Stimulated activated CD8-positive, alpha-beta memory T cell treated with anti-CD3 and anti-CD28 coated beads, Interleukin-4, amount 100 ng/mL, for 24 hours (primary cell): ENCODE results near the gene STOM.

Experiments
- DNase-seq: peaks from one replicate; pipeline ENCODE4 v3.0.0-alpha.2; 2020; ENCODE audit warnings: low read depth

STOM gene

GRCh38 chr9:121321016-121321503, 49.0 kb downstream of the STOM start:
- DNase-seq: no peak

GRCh38 chr9:121319383-121319780, 50.7 kb downstream of the STOM start:
- no peak for DNase-seq

- no peak for DNase-seq
Observed at GRCh38 chr9:121318631-121319382, 51.2 kb downstream of the STOM start.

- no peak for DNase-seq
Observed at GRCh38 chr9:121317737-121318630, 52.1 kb downstream of the STOM start.

- no peak for DNase-seq
Observed at GRCh38 chr9:121316852-121317373, 53.1 kb downstream of the STOM start.

GRCh38 chr9:121316378-121316777, 53.7 kb downstream of the STOM start:
- DNase-seq: no peak

- no peak for DNase-seq
Observed at GRCh38 chr9:121313458-121314152, 56.4 kb downstream of the STOM start.

GRCh38 chr9:121312169-121312568, 57.9 kb downstream of the STOM start:
- DNase-seq: no peak

- no peak for DNase-seq
Observed at GRCh38 chr9:121310571-121310970, 59.5 kb downstream of the STOM start.

- no peak for DNase-seq
Observed at GRCh38 chr9:121309833-121310425, 60.1 kb downstream of the STOM start.

GRCh38 chr9:121309171-121309570, 60.9 kb downstream of the STOM start:
- DNase-seq: no peak

- no peak for DNase-seq
Observed at GRCh38 chr9:121308765-121309164, 61.3 kb downstream of the STOM start.

- no peak for DNase-seq
Observed at GRCh38 chr9:121307976-121308375, 62.1 kb downstream of the STOM start.

- no peak for DNase-seq
Observed at GRCh38 chr9:121305269-121305994, 64.6 kb downstream of the STOM start.

- DNase-seq: no peak
Observed at GRCh38 chr9:121304707-121305106, 65.3 kb downstream of the STOM start.

- no peak for DNase-seq
Observed at GRCh38 chr9:121303456-121304451, 66.3 kb downstream of the STOM start.

- DNase-seq: no peak
Observed at GRCh38 chr9:121302786-121303185, 67.3 kb downstream of the STOM start.

- DNase-seq: no peak
Observed at GRCh38 chr9:121302341-121302740, 67.7 kb downstream of the STOM start.

GRCh38 chr9:121301881-121302286, 68.2 kb downstream of the STOM start:
- DNase-seq: no peak
